Lower lobe of right lung (tissue), 2 donors: ENCODE results near the gene SRGAP3. TPM values are rescaled to one million over a fixed set of nuclear protein-coding genes. Genes with fewer than 3 reads are reported as not detected.

ENCODE experiments used
- ATAC-seq, 2 donors: fragments of 200-7000 bp; cut with Tn5 transposase; one replicate each; pipeline ENCODE4 v1.9.1; 2020 to 2022; ENCODE audit warnings: mild to moderate bottlenecking in 2 of 2, moderate library complexity in 2 of 2
- DNase-seq: peaks from one replicate; pipeline ENCODE4 v3.0.0-alpha.2; 2020
- H3K27ac ChIP-seq: fragments of 200-600 bp; one replicate; pipeline ENCODE4 v1.8.0; 2022
- H3K27me3 ChIP-seq: fragments of 200-600 bp; one replicate; pipeline ENCODE4 v1.8.0; 2022; ENCODE audit warnings: low read depth
- H3K36me3 ChIP-seq: fragments of 200-600 bp; one replicate; pipeline ENCODE4 v1.8.0; 2022; ENCODE audit warnings: mild to moderate bottlenecking
- H3K4me1 ChIP-seq: fragments of 200-600 bp; one replicate; pipeline ENCODE4 v1.8.0; 2022
- H3K4me3 ChIP-seq: fragments of 200-600 bp; one replicate; pipeline ENCODE4 v1.8.0; 2022; ENCODE audit warnings: mild to moderate bottlenecking
- H3K9me3 ChIP-seq: fragments of 200-600 bp; one replicate; pipeline ENCODE4 v1.8.0; 2022
- intact Hi-C: fragments of 100-400 bp; cut with DNase I; formaldehyde crosslinking; loops from one replicate; pipeline ENCODE4 v1.11.0; 2022
- total RNA-seq: library from RNA; stranded (reverse); fragmentation: NEBNext Ultra II Directional; extraction: Animal tissue kit (Norgen Biotek cat#: 25700); gene quantifications from one replicate; pipeline ENCODE4 v1.2.1, GENCODE V29; 2021
- TF ChIP-seq, protein P1 (sequence below): fragments of 200-600 bp; IDR thresholded peaks from one replicate; pipeline ENCODE4 v1.8.0; 2022; ENCODE audit warnings: antibody characterized with exemption, mild to moderate bottlenecking
- donor health status: DM: no; HTN: yes; CAD: no; lungs with severe emphysema.

SRGAP3 gene
- total RNA-seq, 1 donor from 2014 or later = 7.8 TPM

- no peak for ATAC-seq
- intact Hi-C loops = no loop called here
- no peak for DNase-seq
- Histone ChIP-seq H3K4me3 (no peak overlapping the region), H3K27ac (no peak overlapping the region), H3K4me1 (no peaks in the 10 kb centered on the region), H3K27me3 (no peaks in the 10 kb centered on the region), H3K9me3 (no peaks in the 10 kb centered on the region), H3K36me3 (no peaks in the 10 kb centered on the region)
- TF ChIP-seq, protein P1, sequence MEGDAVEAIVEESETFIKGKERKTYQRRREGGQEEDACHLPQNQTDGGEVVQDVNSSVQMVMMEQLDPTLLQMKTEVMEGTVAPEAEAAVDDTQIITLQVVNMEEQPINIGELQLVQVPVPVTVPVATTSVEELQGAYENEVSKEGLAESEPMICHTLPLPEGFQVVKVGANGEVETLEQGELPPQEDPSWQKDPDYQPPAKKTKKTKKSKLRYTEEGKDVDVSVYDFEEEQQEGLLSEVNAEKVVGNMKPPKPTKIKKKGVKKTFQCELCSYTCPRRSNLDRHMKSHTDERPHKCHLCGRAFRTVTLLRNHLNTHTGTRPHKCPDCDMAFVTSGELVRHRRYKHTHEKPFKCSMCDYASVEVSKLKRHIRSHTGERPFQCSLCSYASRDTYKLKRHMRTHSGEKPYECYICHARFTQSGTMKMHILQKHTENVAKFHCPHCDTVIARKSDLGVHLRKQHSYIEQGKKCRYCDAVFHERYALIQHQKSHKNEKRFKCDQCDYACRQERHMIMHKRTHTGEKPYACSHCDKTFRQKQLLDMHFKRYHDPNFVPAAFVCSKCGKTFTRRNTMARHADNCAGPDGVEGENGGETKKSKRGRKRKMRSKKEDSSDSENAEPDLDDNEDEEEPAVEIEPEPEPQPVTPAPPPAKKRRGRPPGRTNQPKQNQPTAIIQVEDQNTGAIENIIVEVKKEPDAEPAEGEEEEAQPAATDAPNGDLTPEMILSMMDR = no peak
Observed at GRCh38 chr3:9188583-9188982, 60.9 kb downstream of the SRGAP3 start.

- no peaks in the 10 kb centered on the region for H3K36me3 ChIP-seq
- TF ChIP-seq, protein P1 = no peak
- no peaks in the 10 kb centered on the region for H3K9me3 ChIP-seq
- H3K27me3 ChIP-seq = no peaks in the 10 kb centered on the region
- H3K4me3 ChIP-seq = no peak overlapping the region
- intact Hi-C loops = no loop called here
- H3K27ac ChIP-seq = no peak overlapping the region
- no peak for ATAC-seq
- no peak for DNase-seq
- no peaks in the 10 kb centered on the region for H3K4me1 ChIP-seq
Observed at GRCh38 chr3:9185701-9186100, 63.7 kb downstream of the SRGAP3 start.

GRCh38 chr3:9185046-9185445, 64.4 kb downstream of the SRGAP3 start:
- DNase-seq = no peak
- Histone ChIP-seq H3K27me3 (no peaks in the 10 kb centered on the region), H3K9me3 (no peaks in the 10 kb centered on the region), H3K36me3 (no peaks in the 10 kb centered on the region), H3K4me1 (no peaks in the 10 kb centered on the region), H3K4me3 (no peak overlapping the region), H3K27ac (no peak overlapping the region)
- TF ChIP-seq, protein P1 = no peak
- ATAC-seq = no peak
- intact Hi-C loops = no loop called here

GRCh38 chr3:9184461-9184835, 65.0 kb downstream of the SRGAP3 start:
- Histone ChIP-seq H3K27me3 (no peaks in the 10 kb centered on the region), H3K36me3 (no peaks in the 10 kb centered on the region), H3K4me1 (no peaks in the 10 kb centered on the region), H3K9me3 (no peaks in the 10 kb centered on the region), H3K4me3 (no peak overlapping the region), H3K27ac (no peak overlapping the region)
- ATAC-seq = no peak
- TF ChIP-seq, protein P1 = no peak
- no peak for DNase-seq
- intact Hi-C loops = no loop called here

- H3K27me3 ChIP-seq = no peaks in the 10 kb centered on the region
- no peaks in the 10 kb centered on the region for H3K9me3 ChIP-seq
- no peaks in the 10 kb centered on the region for H3K36me3 ChIP-seq
- TF ChIP-seq, protein P1 = no peak
- H3K4me1 ChIP-seq = no peaks in the 10 kb centered on the region
- DNase-seq = no peak
- no peak for ATAC-seq
- intact Hi-C loops = no loop called here
- H3K27ac ChIP-seq = no peak overlapping the region
- no peak overlapping the region for H3K4me3 ChIP-seq
Observed at GRCh38 chr3:9183811-9184460, 65.5 kb downstream of the SRGAP3 start.
